ENCODE results near the gene ZIC1.

- TF ChIP-seq, protein P1, sequence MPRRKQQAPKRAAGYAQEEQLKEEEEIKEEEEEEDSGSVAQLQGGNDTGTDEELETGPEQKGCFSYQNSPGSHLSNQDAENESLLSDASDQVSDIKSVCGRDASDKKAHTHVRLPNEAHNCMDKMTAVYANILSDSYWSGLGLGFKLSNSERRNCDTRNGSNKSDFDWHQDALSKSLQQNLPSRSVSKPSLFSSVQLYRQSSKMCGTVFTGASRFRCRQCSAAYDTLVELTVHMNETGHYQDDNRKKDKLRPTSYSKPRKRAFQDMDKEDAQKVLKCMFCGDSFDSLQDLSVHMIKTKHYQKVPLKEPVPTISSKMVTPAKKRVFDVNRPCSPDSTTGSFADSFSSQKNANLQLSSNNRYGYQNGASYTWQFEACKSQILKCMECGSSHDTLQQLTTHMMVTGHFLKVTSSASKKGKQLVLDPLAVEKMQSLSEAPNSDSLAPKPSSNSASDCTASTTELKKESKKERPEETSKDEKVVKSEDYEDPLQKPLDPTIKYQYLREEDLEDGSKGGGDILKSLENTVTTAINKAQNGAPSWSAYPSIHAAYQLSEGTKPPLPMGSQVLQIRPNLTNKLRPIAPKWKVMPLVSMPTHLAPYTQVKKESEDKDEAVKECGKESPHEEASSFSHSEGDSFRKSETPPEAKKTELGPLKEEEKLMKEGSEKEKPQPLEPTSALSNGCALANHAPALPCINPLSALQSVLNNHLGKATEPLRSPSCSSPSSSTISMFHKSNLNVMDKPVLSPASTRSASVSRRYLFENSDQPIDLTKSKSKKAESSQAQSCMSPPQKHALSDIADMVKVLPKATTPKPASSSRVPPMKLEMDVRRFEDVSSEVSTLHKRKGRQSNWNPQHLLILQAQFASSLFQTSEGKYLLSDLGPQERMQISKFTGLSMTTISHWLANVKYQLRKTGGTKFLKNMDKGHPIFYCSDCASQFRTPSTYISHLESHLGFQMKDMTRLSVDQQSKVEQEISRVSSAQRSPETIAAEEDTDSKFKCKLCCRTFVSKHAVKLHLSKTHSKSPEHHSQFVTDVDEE (CRISPR knock-in tag; IDR thresholded peaks at IDR 0.05): no peak
- TF ChIP-seq ZNF70 (CRISPR knock-in tag; IDR thresholded peaks at IDR 0.05): no peak
- TF ChIP-seq ZNF8 (CRISPR knock-in tag; IDR thresholded peaks at IDR 0.05): no peak
- no peak for TF ChIP-seq OSR1 (CRISPR knock-in tag; IDR thresholded peaks at IDR 0.05)
- TF ChIP-seq SNAI2 (CRISPR knock-in tag; IDR thresholded peaks at IDR 0.05): no peak
- no peak for TF ChIP-seq ZFP30 (CRISPR knock-in tag; IDR thresholded peaks at IDR 0.05)
- TF ChIP-seq CSDC2 (CRISPR knock-in tag; IDR thresholded peaks at IDR 0.05): no peak
- TF ChIP-seq ZFP3 (CRISPR knock-in tag; IDR thresholded peaks at IDR 0.05): no peak
- TF ChIP-seq RARB (CRISPR knock-in tag; IDR thresholded peaks at IDR 0.05): no peak
- TF ChIP-seq, protein P2, sequence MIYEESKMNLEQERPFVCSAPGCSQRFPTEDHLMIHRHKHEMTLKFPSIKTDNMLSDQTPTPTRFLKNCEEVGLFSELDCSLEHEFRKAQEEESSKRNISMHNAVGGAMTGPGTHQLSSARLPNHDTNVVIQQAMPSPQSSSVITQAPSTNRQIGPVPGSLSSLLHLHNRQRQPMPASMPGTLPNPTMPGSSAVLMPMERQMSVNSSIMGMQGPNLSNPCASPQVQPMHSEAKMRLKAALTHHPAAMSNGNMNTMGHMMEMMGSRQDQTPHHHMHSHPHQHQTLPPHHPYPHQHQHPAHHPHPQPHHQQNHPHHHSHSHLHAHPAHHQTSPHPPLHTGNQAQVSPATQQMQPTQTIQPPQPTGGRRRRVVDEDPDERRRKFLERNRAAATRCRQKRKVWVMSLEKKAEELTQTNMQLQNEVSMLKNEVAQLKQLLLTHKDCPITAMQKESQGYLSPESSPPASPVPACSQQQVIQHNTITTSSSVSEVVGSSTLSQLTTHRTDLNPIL (CRISPR knock-in tag; IDR thresholded peaks at IDR 0.05; ENCODE audit: low read depth): no peak
- TF ChIP-seq GLIS3 (CRISPR knock-in tag; IDR thresholded peaks at IDR 0.05): no peak
- TF ChIP-seq, protein P3, sequence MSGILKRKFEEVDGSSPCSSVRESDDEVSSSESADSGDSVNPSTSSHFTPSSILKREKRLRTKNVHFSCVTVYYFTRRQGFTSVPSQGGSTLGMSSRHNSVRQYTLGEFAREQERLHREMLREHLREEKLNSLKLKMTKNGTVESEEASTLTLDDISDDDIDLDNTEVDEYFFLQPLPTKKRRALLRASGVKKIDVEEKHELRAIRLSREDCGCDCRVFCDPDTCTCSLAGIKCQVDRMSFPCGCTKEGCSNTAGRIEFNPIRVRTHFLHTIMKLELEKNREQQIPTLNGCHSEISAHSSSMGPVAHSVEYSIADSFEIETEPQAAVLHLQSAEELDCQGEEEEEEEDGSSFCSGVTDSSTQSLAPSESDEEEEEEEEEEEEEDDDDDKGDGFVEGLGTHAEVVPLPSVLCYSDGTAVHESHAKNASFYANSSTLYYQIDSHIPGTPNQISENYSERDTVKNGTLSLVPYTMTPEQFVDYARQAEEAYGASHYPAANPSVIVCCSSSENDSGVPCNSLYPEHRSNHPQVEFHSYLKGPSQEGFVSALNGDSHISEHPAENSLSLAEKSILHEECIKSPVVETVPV (CRISPR knock-in tag; IDR thresholded peaks at IDR 0.05): no peak
- TF ChIP-seq ZC3H10 (CRISPR knock-in tag; IDR thresholded peaks at IDR 0.05): no peak
These were observed 27.6 kb upstream of the ZIC1 start for GRCh38 chr3:147381596-147381995.
